Gastroesophageal sphincter (tissue), 3 donors: ENCODE results near the gene PGM1.

Source experiments
- EP300 ChIP-seq: sonication (generic); formaldehyde crosslinking; IDR thresholded peaks from one replicate; pipeline ENCODE4 v1.6.1; 2017; ENCODE audit warnings: antibody characterized with exemption, mild to moderate bottlenecking
- POLR2A ChIP-seq, 2 donors: fragments of 450-650 bp; IDR thresholded peaks; one replicate each; pipeline ENCODE4 v1.6.1; 2017; ENCODE audit warnings: antibody characterized with exemption in 2 of 2, mild to moderate bottlenecking in 2 of 2, moderate library complexity in 1 of 2
- POLR2AphosphoS5 ChIP-seq: sonication (generic); formaldehyde crosslinking; IDR thresholded peaks from one replicate; pipeline ENCODE4 v1.6.1; 2017; ENCODE audit warnings: antibody characterized with exemption
- TF ChIP-seq, protein P1 (sequence below), 4 experiments: fragments of 200-600 bp in 2 of 4; fragments of 450-650 bp in 2 of 4; sonication (generic) in 1 of 4; IDR thresholded peaks; one replicate each; pipeline ENCODE4 v1.5.1; 2017 to 2019; ENCODE audit warnings: antibody characterized with exemption in 4 of 4, mild to moderate bottlenecking in 2 of 4, moderate library complexity in 2 of 4

- TF ChIP-seq, protein P1, sequence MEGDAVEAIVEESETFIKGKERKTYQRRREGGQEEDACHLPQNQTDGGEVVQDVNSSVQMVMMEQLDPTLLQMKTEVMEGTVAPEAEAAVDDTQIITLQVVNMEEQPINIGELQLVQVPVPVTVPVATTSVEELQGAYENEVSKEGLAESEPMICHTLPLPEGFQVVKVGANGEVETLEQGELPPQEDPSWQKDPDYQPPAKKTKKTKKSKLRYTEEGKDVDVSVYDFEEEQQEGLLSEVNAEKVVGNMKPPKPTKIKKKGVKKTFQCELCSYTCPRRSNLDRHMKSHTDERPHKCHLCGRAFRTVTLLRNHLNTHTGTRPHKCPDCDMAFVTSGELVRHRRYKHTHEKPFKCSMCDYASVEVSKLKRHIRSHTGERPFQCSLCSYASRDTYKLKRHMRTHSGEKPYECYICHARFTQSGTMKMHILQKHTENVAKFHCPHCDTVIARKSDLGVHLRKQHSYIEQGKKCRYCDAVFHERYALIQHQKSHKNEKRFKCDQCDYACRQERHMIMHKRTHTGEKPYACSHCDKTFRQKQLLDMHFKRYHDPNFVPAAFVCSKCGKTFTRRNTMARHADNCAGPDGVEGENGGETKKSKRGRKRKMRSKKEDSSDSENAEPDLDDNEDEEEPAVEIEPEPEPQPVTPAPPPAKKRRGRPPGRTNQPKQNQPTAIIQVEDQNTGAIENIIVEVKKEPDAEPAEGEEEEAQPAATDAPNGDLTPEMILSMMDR (IDR thresholded peaks at IDR 0.05): no peak
- TF ChIP-seq EP300 (no peak), POLR2A (IDR thresholded peaks at IDR 0.05) (no peak), POLR2AphosphoS5 (no peak)
These were observed 77.0 kb downstream of the PGM1 start for GRCh38 chr1:63670164-63670563.
